ENCODE results near the gene SLC51A. TPM values are rescaled to one million over a fixed set of nuclear protein-coding genes. Genes with fewer than 3 reads are reported as not detected.

Gene SLC51A
- total and polyA plus RNA-seq, 2 donors (not counting 1 experiment from before 2014, with no cell fraction given), result not detected

DNA sequence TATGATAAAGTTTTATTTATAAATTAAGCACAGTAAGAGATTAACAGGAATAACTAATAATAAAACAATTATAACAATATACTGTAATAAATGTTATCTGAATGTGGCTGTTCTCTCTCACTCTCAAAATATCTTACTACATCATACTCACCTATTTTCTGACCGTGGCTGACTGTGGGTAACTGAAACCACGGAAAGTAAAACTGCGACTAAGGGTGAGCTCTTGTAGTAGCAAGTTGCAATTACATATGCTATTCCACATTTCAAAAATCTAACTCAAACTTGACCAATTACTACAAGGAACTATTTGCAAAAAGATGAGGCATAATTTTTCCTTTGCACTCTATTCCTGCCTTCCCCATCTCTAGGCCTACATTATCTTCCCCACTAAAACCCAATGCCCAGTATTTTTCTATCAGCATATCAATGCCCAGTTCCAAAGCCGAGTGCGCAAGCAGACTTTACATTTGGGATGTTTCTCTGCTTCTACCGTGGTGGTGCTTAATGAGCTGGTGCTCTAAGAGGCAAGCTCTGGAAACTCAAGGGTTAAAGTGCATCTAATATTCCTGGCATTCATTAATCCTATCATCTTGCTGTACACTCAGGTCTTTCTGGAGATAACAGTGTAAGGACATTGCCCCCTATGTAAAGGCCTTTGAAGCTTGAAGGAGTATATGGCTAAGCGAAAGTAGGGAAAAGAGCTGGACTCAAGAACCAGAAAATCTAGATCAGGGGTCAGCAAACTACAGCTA lies 64.5 kb downstream of the SLC51A start:
- TF ChIP-seq, protein P1, sequence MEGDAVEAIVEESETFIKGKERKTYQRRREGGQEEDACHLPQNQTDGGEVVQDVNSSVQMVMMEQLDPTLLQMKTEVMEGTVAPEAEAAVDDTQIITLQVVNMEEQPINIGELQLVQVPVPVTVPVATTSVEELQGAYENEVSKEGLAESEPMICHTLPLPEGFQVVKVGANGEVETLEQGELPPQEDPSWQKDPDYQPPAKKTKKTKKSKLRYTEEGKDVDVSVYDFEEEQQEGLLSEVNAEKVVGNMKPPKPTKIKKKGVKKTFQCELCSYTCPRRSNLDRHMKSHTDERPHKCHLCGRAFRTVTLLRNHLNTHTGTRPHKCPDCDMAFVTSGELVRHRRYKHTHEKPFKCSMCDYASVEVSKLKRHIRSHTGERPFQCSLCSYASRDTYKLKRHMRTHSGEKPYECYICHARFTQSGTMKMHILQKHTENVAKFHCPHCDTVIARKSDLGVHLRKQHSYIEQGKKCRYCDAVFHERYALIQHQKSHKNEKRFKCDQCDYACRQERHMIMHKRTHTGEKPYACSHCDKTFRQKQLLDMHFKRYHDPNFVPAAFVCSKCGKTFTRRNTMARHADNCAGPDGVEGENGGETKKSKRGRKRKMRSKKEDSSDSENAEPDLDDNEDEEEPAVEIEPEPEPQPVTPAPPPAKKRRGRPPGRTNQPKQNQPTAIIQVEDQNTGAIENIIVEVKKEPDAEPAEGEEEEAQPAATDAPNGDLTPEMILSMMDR (IDR thresholded peaks at IDR 0.05), result no peak
- no peak for TF ChIP-seq EZH2 (IDR thresholded peaks at IDR 0.05; ENCODE audit: borderline replicate concordance, insufficient read depth, low read depth, low read length, poor library complexity, severe bottlenecking)
- no peaks in the 10 kb centered on the region for H3K9me3 ChIP-seq (ENCODE audit: control extremely low read depth in 1 of 3, control insufficient read depth in 2 of 3, insufficient read depth in 1 of 3, low read length in 2 of 3)
- ChIA-PET CTCF (interaction anchor here (0.5 to 1.0 kb wide), 2 partner anchors 27 to 29 kb away, joined by 3 to 4 read pairs; no protein-coding TSS in a partner anchor), POLR2A (no interaction called here)
- no peak overlapping the region for H3K4me3 ChIP-seq (ENCODE audit: control extremely low read depth in 1 of 5, extremely low read depth in 1 of 5, insufficient read depth in 1 of 5, low read depth in 2 of 5, low read length in 4 of 5)
- peaks cover 1 to 3% of the 10 kb centered on the region in 2 experiments for H3K36me3 ChIP-seq (replicated peaks in 1 of 2; ENCODE audit: control extremely low read depth in 1 of 2, control insufficient read depth in 1 of 2, extremely low read depth in 1 of 2, insufficient read depth in 2 of 2, low read length in 1 of 2)
- peaks cover 10% of the 10 kb centered on the region for H4K20me1 ChIP-seq (ENCODE audit: control insufficient read depth, insufficient read depth, low read length, poor library complexity, severe bottlenecking)
- Mint-ChIP-seq H3K9me3 (ENCODE audit: insufficient read depth) (no peaks in the 10 kb centered on the region), H3K27me3 (no peaks in the 10 kb centered on the region), H3K27ac (no peak overlapping the region), H3K4me1 (peaks cover 42% of the 10 kb centered on the region), H3K4me3 (no peak overlapping the region)
- intact Hi-C loops (cut with micrococcal nuclease), result no loop called here
- H3K9ac ChIP-seq (ENCODE audit: low read length), result no peak overlapping the region
- H3K4me1 ChIP-seq (ENCODE audit: control insufficient read depth in 2 of 2, insufficient read depth in 2 of 2, low read length in 2 of 2), result peaks cover 4 to 5% of the 10 kb centered on the region in 2 donors
- peaks cover 53% of the 10 kb centered on the region for H3K79me2 ChIP-seq (ENCODE audit: control insufficient read depth, insufficient read depth, low read length)
- no peak overlapping the region for H3K4me2 ChIP-seq (replicated peaks; ENCODE audit: low read depth, low read length, poor library complexity, severe bottlenecking)
- no peak for DNase-seq
- H3K27me3 ChIP-seq (replicated peaks in 1 of 4; ENCODE audit: control extremely low read depth in 1 of 4, control insufficient read depth in 3 of 4, insufficient read depth in 4 of 4, low read length in 3 of 4), result no peaks in the 10 kb centered on the region
- 100% methylated on average over 4 of the region's 7 CpGs for WGBS (ENCODE audit: insufficient coverage)
- ATAC-seq (ENCODE audit: low read depth), result no peak
- no peak overlapping the region for H2AFZ ChIP-seq (ENCODE audit: insufficient read depth, low read depth, low read length, poor library complexity, severe bottlenecking)
- no peak overlapping the region for H3K27ac ChIP-seq (ENCODE audit: low read length in 2 of 2)

DNA sequence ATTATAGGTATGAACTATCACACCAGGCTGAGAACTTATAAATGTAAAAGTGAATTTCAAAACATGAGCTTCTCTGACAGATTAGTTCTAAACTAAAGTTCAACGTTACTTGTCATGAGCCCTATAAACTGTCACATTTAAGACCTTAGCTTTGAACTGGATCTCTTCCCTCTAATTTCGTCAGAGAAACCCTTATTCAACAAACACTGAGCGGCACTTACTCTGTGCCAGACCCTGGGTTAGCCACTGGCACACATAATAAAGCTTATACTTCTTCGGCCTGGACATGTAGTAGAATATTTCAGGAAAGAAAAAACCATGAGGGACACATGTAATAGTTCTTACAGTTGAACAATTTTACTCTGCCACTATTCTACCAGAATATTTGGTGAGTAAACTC lies 65.6 kb downstream of the SLC51A start:
- DNase-seq (no peak), ATAC-seq (ENCODE audit: low read depth) (no peak)
- no peaks in the 10 kb centered on the region for H3K27me3 Mint-ChIP-seq
- Histone ChIP-seq H3K9me3 (ENCODE audit: control extremely low read depth in 1 of 3, control insufficient read depth in 2 of 3, insufficient read depth in 1 of 3, low read length in 2 of 3) (no peaks in the 10 kb centered on the region), H2AFZ (ENCODE audit: insufficient read depth, low read depth, low read length, poor library complexity, severe bottlenecking) (no peak overlapping the region), H3K79me2 (ENCODE audit: control insufficient read depth, insufficient read depth, low read length) (peaks cover 49% of the 10 kb centered on the region), H3K9ac (ENCODE audit: low read length) (no peak overlapping the region), H3K36me3 (replicated peaks in 1 of 2; ENCODE audit: control extremely low read depth in 1 of 2, control insufficient read depth in 1 of 2, extremely low read depth in 1 of 2, insufficient read depth in 2 of 2, low read length in 1 of 2) (peaks cover 1 to 3% of the 10 kb centered on the region in 2 experiments), H4K20me1 (ENCODE audit: control insufficient read depth, insufficient read depth, low read length, poor library complexity, severe bottlenecking) (peaks cover 10% of the 10 kb centered on the region), H3K4me3 (ENCODE audit: control extremely low read depth in 1 of 5, extremely low read depth in 1 of 5, insufficient read depth in 1 of 5, low read depth in 2 of 5, low read length in 4 of 5) (no peak overlapping the region), H3K27me3 (replicated peaks in 1 of 4; ENCODE audit: control extremely low read depth in 1 of 4, control insufficient read depth in 3 of 4, insufficient read depth in 4 of 4, low read length in 3 of 4) (no peaks in the 10 kb centered on the region), H3K4me1 (ENCODE audit: control insufficient read depth in 2 of 2, insufficient read depth in 2 of 2, low read length in 2 of 2) (peaks cover 13 to 16% of the 10 kb centered on the region in 2 donors), H3K4me2 (replicated peaks; ENCODE audit: low read depth, low read length, poor library complexity, severe bottlenecking) (no peak overlapping the region), H3K27ac (ENCODE audit: low read length in 2 of 2) (peak overlapping the region in 1 of 2 donors; percentile 46)
- TF ChIP-seq EZH2 (IDR thresholded peaks at IDR 0.05; ENCODE audit: borderline replicate concordance, insufficient read depth, low read depth, low read length, poor library complexity, severe bottlenecking), result no peak
- TF ChIP-seq, protein P1 (IDR thresholded peaks at IDR 0.05), result no peak
- H3K27ac Mint-ChIP-seq, result no peak overlapping the region
- ChIA-PET POLR2A (no interaction called here), CTCF (interaction anchor here (0.7 to 1.0 kb wide), 2 partner anchors 9 to 29 kb away, joined by 3 read pairs; no protein-coding TSS in a partner anchor)
- H3K4me1 Mint-ChIP-seq, result peaks cover 49% of the 10 kb centered on the region
- intact Hi-C loops (cut with micrococcal nuclease), result no loop called here
- no peaks in the 10 kb centered on the region for H3K9me3 Mint-ChIP-seq (ENCODE audit: insufficient read depth)
- no peak overlapping the region for H3K4me3 Mint-ChIP-seq
- WGBS (ENCODE audit: insufficient coverage), result 100% methylated on average over 1 of the region's 4 CpGs

Data from B cell (primary cell).